ENCODE results near the gene PCK1. TPM values are rescaled to one million over a fixed set of nuclear protein-coding genes. Genes with fewer than 3 reads are reported as not detected.

The PCK1 gene
- total RNA-seq, 1 donor = not detected

DNA sequence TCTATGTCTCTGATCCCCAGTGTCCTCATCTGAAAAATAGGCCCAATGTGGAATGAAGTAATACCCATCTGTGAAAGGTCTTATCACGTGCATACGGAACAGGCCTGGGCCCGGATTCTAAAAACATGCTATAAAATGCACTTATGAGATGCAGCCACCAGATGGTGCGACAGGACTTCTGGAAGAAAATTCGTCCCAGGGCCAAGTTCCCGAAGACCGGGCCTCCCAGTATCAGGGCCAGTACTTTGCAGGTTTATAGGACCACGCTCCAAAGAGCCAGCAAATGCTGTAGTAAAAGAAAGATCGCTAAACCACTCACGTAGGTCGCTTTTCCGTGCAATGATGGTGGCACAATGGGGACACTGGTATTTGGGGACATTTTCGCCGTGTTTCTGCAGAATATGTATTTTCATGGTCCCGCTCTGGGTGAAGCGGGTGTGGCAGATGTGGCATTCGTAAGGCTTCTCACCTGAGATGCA, 46.6 kb upstream of the PCK1 start:
- H3K27me3 ChIP-seq (ENCODE audit: insufficient read depth, low read length) = no peaks in the 10 kb centered on the region
- no peak overlapping the region for H3K4me2 ChIP-seq (ENCODE audit: insufficient read depth, low read length)
- H2AFZ ChIP-seq (ENCODE audit: low read length) = no peak overlapping the region
- no peak overlapping the region for H3K27ac ChIP-seq (ENCODE audit: low read depth, low read length)
- peak; percentile 87 for DNase-seq (ENCODE audit: insufficient read length, low spot score, missing footprints)
- no peaks in the 10 kb centered on the region for H3K36me3 ChIP-seq (ENCODE audit: insufficient read depth, low read length)
- H4K20me1 ChIP-seq (ENCODE audit: insufficient read depth, low read length) = no peaks in the 10 kb centered on the region
- no peak overlapping the region for H3K4me3 ChIP-seq (ENCODE audit: insufficient read depth, low read length)
- H3K4me1 ChIP-seq (ENCODE audit: insufficient read depth, low read length) = no peaks in the 10 kb centered on the region
- H3K79me2 ChIP-seq (ENCODE audit: insufficient read depth, low read length) = no peaks in the 10 kb centered on the region
- TF ChIP-seq, protein P1, sequence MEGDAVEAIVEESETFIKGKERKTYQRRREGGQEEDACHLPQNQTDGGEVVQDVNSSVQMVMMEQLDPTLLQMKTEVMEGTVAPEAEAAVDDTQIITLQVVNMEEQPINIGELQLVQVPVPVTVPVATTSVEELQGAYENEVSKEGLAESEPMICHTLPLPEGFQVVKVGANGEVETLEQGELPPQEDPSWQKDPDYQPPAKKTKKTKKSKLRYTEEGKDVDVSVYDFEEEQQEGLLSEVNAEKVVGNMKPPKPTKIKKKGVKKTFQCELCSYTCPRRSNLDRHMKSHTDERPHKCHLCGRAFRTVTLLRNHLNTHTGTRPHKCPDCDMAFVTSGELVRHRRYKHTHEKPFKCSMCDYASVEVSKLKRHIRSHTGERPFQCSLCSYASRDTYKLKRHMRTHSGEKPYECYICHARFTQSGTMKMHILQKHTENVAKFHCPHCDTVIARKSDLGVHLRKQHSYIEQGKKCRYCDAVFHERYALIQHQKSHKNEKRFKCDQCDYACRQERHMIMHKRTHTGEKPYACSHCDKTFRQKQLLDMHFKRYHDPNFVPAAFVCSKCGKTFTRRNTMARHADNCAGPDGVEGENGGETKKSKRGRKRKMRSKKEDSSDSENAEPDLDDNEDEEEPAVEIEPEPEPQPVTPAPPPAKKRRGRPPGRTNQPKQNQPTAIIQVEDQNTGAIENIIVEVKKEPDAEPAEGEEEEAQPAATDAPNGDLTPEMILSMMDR (IDR thresholded peaks at IDR 0.05; ENCODE audit: extremely low read depth, low read depth, low read length) = peak; percentile 77
- no peaks in the 10 kb centered on the region for H3K9me3 ChIP-seq (ENCODE audit: low read depth, low read length)

DNA sequence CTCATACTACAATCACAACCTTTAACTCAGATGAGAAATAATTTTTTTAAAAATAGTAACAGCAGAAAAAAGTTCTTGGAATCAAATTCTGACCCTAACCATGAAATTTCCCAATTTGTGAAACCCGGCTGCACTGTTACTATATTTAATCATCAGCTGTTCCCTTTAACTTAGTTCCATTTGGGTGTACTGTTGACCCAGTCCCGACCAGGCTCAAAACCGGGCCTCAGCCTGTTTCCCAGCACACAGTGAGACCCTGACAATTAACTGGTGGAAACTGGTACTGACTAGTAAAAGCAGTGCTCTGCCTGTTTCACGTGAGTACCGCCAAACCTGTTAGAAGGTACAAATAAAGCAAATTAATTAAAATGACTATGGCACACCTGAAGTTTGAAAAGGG, 43.0 kb upstream of the PCK1 start:
- Histone ChIP-seq H3K4me2 (ENCODE audit: insufficient read depth, low read length) (no peak overlapping the region), H2AFZ (ENCODE audit: low read length) (no peak overlapping the region), H3K79me2 (ENCODE audit: insufficient read depth, low read length) (no peaks in the 10 kb centered on the region), H3K4me3 (ENCODE audit: insufficient read depth, low read length) (no peak overlapping the region), H3K27ac (ENCODE audit: low read depth, low read length) (no peak overlapping the region), H3K9me3 (ENCODE audit: low read depth, low read length) (no peaks in the 10 kb centered on the region), H4K20me1 (ENCODE audit: insufficient read depth, low read length) (no peaks in the 10 kb centered on the region), H3K36me3 (ENCODE audit: insufficient read depth, low read length) (no peaks in the 10 kb centered on the region), H3K4me1 (ENCODE audit: insufficient read depth, low read length) (no peaks in the 10 kb centered on the region), H3K27me3 (ENCODE audit: insufficient read depth, low read length) (peaks cover 8% of the 10 kb centered on the region)
- DNase-seq (ENCODE audit: insufficient read length, low spot score, missing footprints) = no peak
- TF ChIP-seq, protein P1 (IDR thresholded peaks at IDR 0.05; ENCODE audit: extremely low read depth, low read depth, low read length) = no peak

DNA sequence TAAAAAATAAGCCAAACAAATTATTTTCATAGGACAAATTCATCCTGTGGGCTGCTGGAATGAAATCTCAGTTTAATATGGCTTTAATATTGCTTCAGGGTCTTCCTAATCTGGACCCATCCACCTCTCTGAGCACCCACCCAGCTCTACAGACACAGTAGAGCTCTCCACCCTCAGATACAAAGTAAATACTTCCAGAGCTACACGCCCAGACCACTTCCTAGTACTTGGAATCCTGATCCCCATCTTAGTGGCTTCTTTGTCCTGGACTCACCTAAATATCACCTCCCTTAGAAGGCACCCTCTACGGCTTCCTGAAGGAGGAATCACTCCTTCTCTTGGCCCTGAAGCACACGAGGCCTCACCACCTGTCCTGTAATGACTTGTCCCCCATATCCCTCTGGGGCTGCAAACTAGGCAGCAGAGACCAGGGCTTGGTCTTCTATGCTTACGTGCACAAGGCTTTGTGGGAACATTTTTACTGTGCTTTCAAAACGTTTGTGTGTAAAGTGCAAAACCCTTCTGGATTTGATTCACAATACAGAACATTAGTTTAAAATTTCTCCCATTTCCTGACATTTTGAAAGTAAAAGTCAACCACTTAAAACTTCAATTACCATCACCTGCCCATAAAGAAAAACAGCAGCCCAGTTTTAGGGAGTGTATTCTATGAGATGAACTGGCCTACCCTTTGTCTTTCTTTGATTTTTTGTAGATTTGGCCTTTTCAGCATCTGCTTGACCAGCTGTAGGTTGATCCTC, 38.4 kb upstream of the PCK1 start:
- Histone ChIP-seq H3K27ac (ENCODE audit: low read depth, low read length) (no peak overlapping the region), H3K9me3 (ENCODE audit: low read depth, low read length) (no peaks in the 10 kb centered on the region), H3K4me3 (ENCODE audit: insufficient read depth, low read length) (no peak overlapping the region), H3K27me3 (ENCODE audit: insufficient read depth, low read length) (peaks cover 8% of the 10 kb centered on the region), H3K4me1 (ENCODE audit: insufficient read depth, low read length) (no peaks in the 10 kb centered on the region), H3K36me3 (ENCODE audit: insufficient read depth, low read length) (no peaks in the 10 kb centered on the region), H2AFZ (ENCODE audit: low read length) (no peak overlapping the region), H4K20me1 (ENCODE audit: insufficient read depth, low read length) (no peaks in the 10 kb centered on the region), H3K4me2 (ENCODE audit: insufficient read depth, low read length) (no peak overlapping the region), H3K79me2 (ENCODE audit: insufficient read depth, low read length) (no peaks in the 10 kb centered on the region)
- TF ChIP-seq, protein P1 (IDR thresholded peaks at IDR 0.05; ENCODE audit: extremely low read depth, low read depth, low read length) = no peak
- no peak for DNase-seq (ENCODE audit: insufficient read length, low spot score, missing footprints)

DNA sequence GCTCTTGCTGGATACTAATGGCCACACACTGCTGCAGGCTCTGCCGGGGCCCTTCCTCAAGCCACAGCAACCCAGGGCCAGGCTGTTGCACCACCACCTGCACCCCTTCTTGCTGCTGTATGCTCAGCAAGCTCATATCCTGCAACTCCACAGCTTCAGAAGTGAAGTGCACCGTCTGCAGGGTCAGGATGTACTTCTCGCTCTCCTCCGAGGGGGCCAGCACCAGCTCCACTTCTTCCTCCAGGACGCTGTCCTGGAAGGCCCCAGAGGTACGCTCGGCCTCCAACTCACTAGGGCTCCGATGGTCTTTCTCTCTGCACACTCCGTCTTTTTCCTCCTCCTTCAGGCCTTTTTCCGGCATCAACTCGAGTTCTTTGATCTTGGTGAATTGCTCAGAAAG, 37.1 kb upstream of the PCK1 start:
- Histone ChIP-seq H3K4me1 (ENCODE audit: insufficient read depth, low read length) (no peaks in the 10 kb centered on the region), H2AFZ (ENCODE audit: low read length) (no peak overlapping the region), H3K4me3 (ENCODE audit: insufficient read depth, low read length) (no peak overlapping the region), H3K9me3 (ENCODE audit: low read depth, low read length) (no peaks in the 10 kb centered on the region), H3K27ac (ENCODE audit: low read depth, low read length) (no peak overlapping the region), H3K27me3 (ENCODE audit: insufficient read depth, low read length) (peaks cover 8% of the 10 kb centered on the region), H4K20me1 (ENCODE audit: insufficient read depth, low read length) (no peaks in the 10 kb centered on the region), H3K79me2 (ENCODE audit: insufficient read depth, low read length) (no peaks in the 10 kb centered on the region), H3K4me2 (ENCODE audit: insufficient read depth, low read length) (no peak overlapping the region), H3K36me3 (ENCODE audit: insufficient read depth, low read length) (no peaks in the 10 kb centered on the region)
- no peak for DNase-seq (ENCODE audit: insufficient read length, low spot score, missing footprints)
- TF ChIP-seq, protein P1 (IDR thresholded peaks at IDR 0.05; ENCODE audit: extremely low read depth, low read depth, low read length) = no peak
